Measurements from ENCODE around the gene SMURF1. TPM values are rescaled to one million over a fixed set of nuclear protein-coding genes. Genes with fewer than 3 reads are reported as not detected.

SMURF1 gene
- total and polyA plus RNA-seq, 2 experiments from 2014 or later = 11.9 to 24.5 TPM

- Histone ChIP-seq H3K36me3 (peaks cover 59% of the 10 kb centered on the region), H3K27me3 (no peaks in the 10 kb centered on the region), H3K4me3 (no peak overlapping the region), H3K4me1 (ENCODE audit: low read depth) (peaks cover 7% of the 10 kb centered on the region), H3K27ac (no peak overlapping the region), H3K9me3 (ENCODE audit: low read depth) (no peaks in the 10 kb centered on the region)
- DNase-seq (ENCODE audit: low read depth in 1 of 2, low spot score in 1 of 2) = no peak
- no peak for TF ChIP-seq CTCF (IDR thresholded peaks at IDR 0.05; ENCODE audit: low read depth, low read length)
These were observed 132.6 kb downstream of the SMURF1 start for GRCh38 chr7:99011341-99011705.

GRCh38 chr7:99010281-99010680 is 133.6 kb downstream of the SMURF1 start:
- Histone ChIP-seq H3K36me3 (peaks cover 63% of the 10 kb centered on the region), H3K9me3 (ENCODE audit: low read depth) (no peaks in the 10 kb centered on the region), H3K27me3 (no peaks in the 10 kb centered on the region), H3K27ac (peak overlapping the region; percentile 39), H3K4me1 (ENCODE audit: low read depth) (peaks cover 7% of the 10 kb centered on the region), H3K4me3 (no peak overlapping the region)
- TF ChIP-seq CTCF (IDR thresholded peaks at IDR 0.05; ENCODE audit: low read depth, low read length) = no peak
- DNase-seq (ENCODE audit: low read depth in 1 of 2, low spot score in 1 of 2) = no peak

- DNase-seq (ENCODE audit: low read depth in 1 of 2, low spot score in 1 of 2) = no peak
- Histone ChIP-seq H3K27me3 (no peaks in the 10 kb centered on the region), H3K36me3 (peaks cover 58% of the 10 kb centered on the region), H3K4me1 (ENCODE audit: low read depth) (peaks cover 7% of the 10 kb centered on the region), H3K27ac (peak overlapping the region; percentile 31), H3K9me3 (ENCODE audit: low read depth) (no peaks in the 10 kb centered on the region), H3K4me3 (no peak overlapping the region)
- no peak for TF ChIP-seq CTCF (IDR thresholded peaks at IDR 0.05; ENCODE audit: low read depth, low read length)
These were observed 134.9 kb downstream of the SMURF1 start for GRCh38 chr7:99008921-99009530.

GRCh38 chr7:99008181-99008631 is 135.7 kb downstream of the SMURF1 start:
- Histone ChIP-seq H3K27ac (peak overlapping the region; percentile 31), H3K4me1 (ENCODE audit: low read depth) (peaks cover 7% of the 10 kb centered on the region), H3K4me3 (no peak overlapping the region), H3K9me3 (ENCODE audit: low read depth) (no peaks in the 10 kb centered on the region), H3K36me3 (peaks cover 51% of the 10 kb centered on the region), H3K27me3 (no peaks in the 10 kb centered on the region)
- DNase-seq (ENCODE audit: low read depth in 1 of 2, low spot score in 1 of 2) = no peak
- no peak for TF ChIP-seq CTCF (IDR thresholded peaks at IDR 0.05; ENCODE audit: low read depth, low read length)

- no peak for DNase-seq (ENCODE audit: low read depth in 1 of 2, low spot score in 1 of 2)
- peaks cover 7% of the 10 kb centered on the region for H3K4me1 ChIP-seq (ENCODE audit: low read depth)
- H3K9me3 ChIP-seq (ENCODE audit: low read depth) = no peaks in the 10 kb centered on the region
- peaks cover 45% of the 10 kb centered on the region for H3K36me3 ChIP-seq
- TF ChIP-seq CTCF (IDR thresholded peaks at IDR 0.05; ENCODE audit: low read depth, low read length) = no peak
- H3K27me3 ChIP-seq = no peaks in the 10 kb centered on the region
- H3K4me3 ChIP-seq = no peak overlapping the region
- H3K27ac ChIP-seq = no peak overlapping the region
These were observed 137.0 kb downstream of the SMURF1 start for GRCh38 chr7:99006739-99007424.

Measured in cardiac muscle cell (in vitro differentiated cells and primary cell).